Posterior vena cava (tissue), 2 donors: ENCODE data around the gene PAK2. TPM values are rescaled to one million over a fixed set of nuclear protein-coding genes. Genes with fewer than 3 reads are reported as not detected.

Experiments used
- DNase-seq: peaks from one replicate; pipeline ENCODE4 v3.0.0-alpha.2; 2020; ENCODE audit warnings: low spot score
- intact Hi-C, 2 donors: fragments of 100-400 bp; cut with DNase I; formaldehyde crosslinking; loops; one replicate each; pipeline versions ENCODE4 v1.14.1 to v1.14.2; 2022 to 2023
- total RNA-seq, 2 donors: library from RNA; stranded (reverse); fragmentation: NEBNext Ultra II Directional; extraction: Animal tissue kit (Norgen Biotek cat#: 25700); gene quantifications; one replicate each; pipeline ENCODE4 v1.2.1, GENCODE V29; 2021
- donor health status: DM: yes; HTN: yes; CAD: no.
- donor health status: DM: yes; HTN: yes; CAD: no.

Gene PAK2
- total RNA-seq, 2 donors from 2014 or later: 39.7 to 57.9 TPM

GRCh38 chr3:196875258-196875657, 135.6 kb downstream of the PAK2 start:
- DNase-seq: no peak
- intact Hi-C loops: no loop called here

Other genes starting within 250 kb of the PAK2 start
- 10 to 100 TPM; 19.9 to 24.6 TPM for gene RNF168, start 236.1 kb upstream of the PAK2 start, total RNA-seq
- not detected for gene SMCO1, start 224.5 kb upstream of the PAK2 start, total RNA-seq
- 10 to 100 TPM in 1 of 2 donors, 1 to 10 TPM in 1; 8.1 to 10.3 TPM for gene WDR53, start 171.3 kb upstream of the PAK2 start, total RNA-seq
- gene FBXO45, start 171.2 kb upstream of the PAK2 start, total RNA-seq: 10 to 100 TPM in 1 of 2 donors, 1 to 10 TPM in 1; 7.5 to 11.3 TPM
- 10 to 100 TPM in 1 of 2 donors, 1 to 10 TPM in 1; 8.0 to 10.6 TPM for gene NRROS, start 100.2 kb upstream of the PAK2 start, total RNA-seq
- gene CEP19, start 27.6 kb upstream of the PAK2 start, total RNA-seq: 1 to 10 TPM in 1 of 2 donors, under 1 TPM in 1; 0.69 to 1.3 TPM
- 10 to 100 TPM; 23.9 to 24.1 TPM for gene PIGX, start 27.5 kb upstream of the PAK2 start, total RNA-seq
- 10 to 100 TPM; 26.5 to 35.9 TPM for gene SENP5, start 128.1 kb downstream of the PAK2 start, total RNA-seq
- 10 to 100 TPM; 42.8 to 44.6 TPM for gene NCBP2, start 202.7 kb downstream of the PAK2 start, total RNA-seq
- 1 to 10 TPM; 3.4 to 6.4 TPM for gene PIGZ, start 229.0 kb downstream of the PAK2 start, total RNA-seq